Gastroesophageal sphincter (tissue), 4 donors: ENCODE results near the gene COX14. TPM values are rescaled to one million over a fixed set of nuclear protein-coding genes. Genes with fewer than 3 reads are reported as not detected.
A peak's percentile ranks its signal among the peaks of the same experiment; 100 is the strongest.
"Not testable (repeated sequence)": the region's sequence is repeated elsewhere in the genome, so short reads cannot be mapped to it uniquely, and the experiment has no call there.

ENCODE experiments used
- ATAC-seq: fragments of 150-250 bp; one replicate; pipeline ENCODE4 v1.9.1; 2016; ENCODE audit warnings: mild to moderate bottlenecking, moderate library complexity
- H3K27ac ChIP-seq, 4 donors: fragments of 200-600 bp; sonication (generic) in 3 of 4; 1 replicate in 3 of 4; 2 replicates in 1 of 4; pipeline ENCODE4 v1.5.1; 2016 to 2019
- H3K27me3 ChIP-seq: fragments of 200-600 bp; sonication (generic); one replicate; pipeline ENCODE4 v1.5.1; 2019
- H3K36me3 ChIP-seq, 2 donors: fragments of 200-600 bp; sonication (generic); one replicate each; pipeline ENCODE4 v1.5.1; 2019; ENCODE audit warnings: control low read depth in 1 of 2
- H3K4me1 ChIP-seq, 3 donors: fragments of 200-600 bp; sonication (generic); 1 replicate in 2 of 3; 2 replicates in 1 of 3; pipeline ENCODE4 v1.5.1; 2016 to 2019; ENCODE audit warnings: control low read depth in 2 of 3
- H3K4me3 ChIP-seq, 2 donors: fragments of 200-600 bp; sonication (generic); one replicate each; pipeline ENCODE4 v1.5.1; 2019; ENCODE audit warnings: mild to moderate bottlenecking in 1 of 2, moderate library complexity in 1 of 2
- H3K9me3 ChIP-seq, 3 donors: fragments of 200-600 bp; sonication (generic); one replicate each; pipeline ENCODE4 v1.5.1; 2017 to 2019; ENCODE audit warnings: control low read depth in 2 of 3
- EP300 ChIP-seq: sonication (generic); formaldehyde crosslinking; IDR thresholded peaks from one replicate; pipeline ENCODE4 v1.6.1; 2017; ENCODE audit warnings: antibody characterized with exemption, mild to moderate bottlenecking
- POLR2A ChIP-seq, 2 donors: fragments of 450-650 bp; IDR thresholded peaks; one replicate each; pipeline ENCODE4 v1.6.1; 2017; ENCODE audit warnings: antibody characterized with exemption in 2 of 2, mild to moderate bottlenecking in 2 of 2, moderate library complexity in 1 of 2
- POLR2AphosphoS5 ChIP-seq: sonication (generic); formaldehyde crosslinking; IDR thresholded peaks from one replicate; pipeline ENCODE4 v1.6.1; 2017; ENCODE audit warnings: antibody characterized with exemption
- WGBS, 2 donors: methylation state at CpG; one replicate each; pipeline ENCODE4 v1.1.5; 2018; ENCODE audit warnings: low coverage in 1 of 2; 5-methylcytosine and 5-hydroxymethylcytosine counted together
- total RNA-seq, 4 donors: library from RNA; depleted of rRNA; stranded (reverse); fragments of >200 nt; gene quantifications; one replicate each; pipeline ENCODE4 v1.1.0, GENCODE V29; 2016
- TF ChIP-seq, protein P1 (sequence below), 4 experiments: fragments of 200-600 bp in 2 of 4; fragments of 450-650 bp in 2 of 4; sonication (generic) in 1 of 4; IDR thresholded peaks; one replicate each; pipeline ENCODE4 v1.5.1; 2017 to 2019; ENCODE audit warnings: antibody characterized with exemption in 4 of 4, mild to moderate bottlenecking in 2 of 4, moderate library complexity in 2 of 4

Gene COX14
- total RNA-seq, 4 donors from 2014 or later = 66.1 to 111 (median 81.0) TPM

DNA sequence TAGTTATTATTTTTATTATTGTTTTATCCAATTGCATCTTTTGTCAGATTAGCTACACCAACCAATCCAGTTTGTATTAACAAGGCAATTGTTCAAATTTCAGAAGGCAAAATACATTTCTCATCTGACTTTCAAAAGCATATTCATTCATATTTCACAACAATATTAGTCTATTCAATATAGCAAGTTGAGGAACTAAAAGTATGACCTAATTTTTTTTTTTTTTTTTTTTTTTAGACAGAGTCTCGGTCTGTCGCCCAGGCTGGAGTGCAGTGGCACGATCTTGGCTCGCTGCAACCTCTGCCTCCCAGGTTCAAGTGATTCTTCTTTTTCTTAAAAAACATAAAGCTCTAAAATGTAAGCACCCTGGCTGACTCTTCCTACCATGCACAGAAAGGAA, 17.3 kb downstream of the COX14 start:
- ATAC-seq = no peak
- Histone ChIP-seq H3K36me3 (peaks cover 4 to 79% of the 10 kb centered on the region in 2 donors), H3K27me3 (no peaks in the 10 kb centered on the region), H3K27ac (no peak overlapping the region), H3K4me3 (no peak overlapping the region), H3K4me1 (peaks cover 0 to 27% (median 5%) of the 10 kb centered on the region in 3 donors), H3K9me3 (no peaks in the 10 kb centered on the region)
- WGBS, 2 donors = 62 to 79% methylated on average over 4 of the region's 4 CpGs
- TF ChIP-seq EP300 = no peak
- TF ChIP-seq POLR2A (IDR thresholded peaks at IDR 0.05) = no peak
- TF ChIP-seq POLR2AphosphoS5 = no peak

GRCh38 chr12:50132505-50133135, 20.6 kb downstream of the COX14 start:
- H3K4me3 ChIP-seq = no peak overlapping the region
- H3K27ac ChIP-seq = peak overlapping the region in 1 of 4 donors; percentile 2
- peaks cover 4 to 90% of the 10 kb centered on the region in 2 donors for H3K36me3 ChIP-seq
- ATAC-seq = no peak
- H3K4me1 ChIP-seq = peaks cover 0 to 27% (median 5%) of the 10 kb centered on the region in 3 donors
- TF ChIP-seq, protein P1, sequence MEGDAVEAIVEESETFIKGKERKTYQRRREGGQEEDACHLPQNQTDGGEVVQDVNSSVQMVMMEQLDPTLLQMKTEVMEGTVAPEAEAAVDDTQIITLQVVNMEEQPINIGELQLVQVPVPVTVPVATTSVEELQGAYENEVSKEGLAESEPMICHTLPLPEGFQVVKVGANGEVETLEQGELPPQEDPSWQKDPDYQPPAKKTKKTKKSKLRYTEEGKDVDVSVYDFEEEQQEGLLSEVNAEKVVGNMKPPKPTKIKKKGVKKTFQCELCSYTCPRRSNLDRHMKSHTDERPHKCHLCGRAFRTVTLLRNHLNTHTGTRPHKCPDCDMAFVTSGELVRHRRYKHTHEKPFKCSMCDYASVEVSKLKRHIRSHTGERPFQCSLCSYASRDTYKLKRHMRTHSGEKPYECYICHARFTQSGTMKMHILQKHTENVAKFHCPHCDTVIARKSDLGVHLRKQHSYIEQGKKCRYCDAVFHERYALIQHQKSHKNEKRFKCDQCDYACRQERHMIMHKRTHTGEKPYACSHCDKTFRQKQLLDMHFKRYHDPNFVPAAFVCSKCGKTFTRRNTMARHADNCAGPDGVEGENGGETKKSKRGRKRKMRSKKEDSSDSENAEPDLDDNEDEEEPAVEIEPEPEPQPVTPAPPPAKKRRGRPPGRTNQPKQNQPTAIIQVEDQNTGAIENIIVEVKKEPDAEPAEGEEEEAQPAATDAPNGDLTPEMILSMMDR (IDR thresholded peaks at IDR 0.05) = peak in 3 of 4 experiments; percentile 55 to 63 (median 58)
- TF ChIP-seq POLR2A (IDR thresholded peaks at IDR 0.05) (no peak), EP300 (no peak), POLR2AphosphoS5 (no peak)
- WGBS, 2 donors = 39 to 54% methylated on average over 2 of the region's 2 CpGs
- H3K9me3 ChIP-seq = no peaks in the 10 kb centered on the region
- H3K27me3 ChIP-seq = no peaks in the 10 kb centered on the region

GRCh38 chr12:50142993-50143392, 31.0 kb downstream of the COX14 start:
- peaks cover 0 to 48% of the 10 kb centered on the region in 2 donors for H3K36me3 ChIP-seq
- 90 to 96% methylated on average over 4 to 8 of the region's 8 CpGs for WGBS, 2 donors
- H3K4me3 ChIP-seq = no peak overlapping the region
- no peaks in the 10 kb centered on the region for H3K9me3 ChIP-seq
- no peaks in the 10 kb centered on the region for H3K27me3 ChIP-seq
- H3K4me1 ChIP-seq = no peaks in the 10 kb centered on the region
- ATAC-seq = no peak
- H3K27ac ChIP-seq = no peak overlapping the region
- no peak for TF ChIP-seq EP300
- TF ChIP-seq, protein P1 (IDR thresholded peaks at IDR 0.05) = no peak
- no peak for TF ChIP-seq POLR2AphosphoS5
- no peak for TF ChIP-seq POLR2A (IDR thresholded peaks at IDR 0.05)

DNA sequence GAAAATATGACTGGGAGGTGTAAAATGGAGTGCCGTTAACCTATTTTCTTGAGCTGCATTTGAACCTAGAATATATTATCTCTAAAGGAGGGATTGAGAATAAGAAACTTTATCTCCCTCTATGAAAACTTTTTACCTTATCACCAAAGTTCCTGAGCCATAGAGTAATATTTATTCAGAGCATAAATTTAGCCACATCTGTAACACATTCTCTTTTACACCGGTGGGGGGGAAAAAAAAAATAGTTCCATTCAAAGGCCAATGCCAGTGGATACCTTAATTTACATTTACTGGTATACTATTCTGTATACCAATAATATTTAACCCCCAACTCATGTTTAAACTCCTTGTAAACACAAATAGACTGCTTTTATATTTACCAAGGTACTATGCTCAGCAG, 33.4 kb downstream of the COX14 start:
- no peak for ATAC-seq

DNA sequence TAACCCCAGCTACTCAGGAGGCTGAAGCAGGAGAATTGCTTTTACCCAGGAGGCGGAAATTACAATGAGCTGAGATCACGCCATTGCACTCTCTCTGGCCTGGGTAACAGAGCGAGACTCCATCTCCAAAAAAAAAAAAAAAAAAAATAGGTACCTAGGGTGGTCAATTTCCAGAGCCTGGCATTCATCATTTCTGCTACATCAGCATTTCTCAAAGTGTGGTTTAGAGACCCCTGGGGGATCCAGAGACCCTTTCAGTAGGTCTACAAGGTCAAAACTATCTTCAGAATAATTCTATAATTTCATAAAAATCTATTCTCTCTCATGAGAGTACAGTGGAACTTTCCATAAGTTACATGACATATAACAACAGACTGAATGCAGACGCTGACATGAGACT, 35.2 kb downstream of the COX14 start:
- Histone ChIP-seq H3K36me3 (peaks cover 0 to 20% of the 10 kb centered on the region in 2 donors), H3K4me1 (peaks cover 0 to 11% (median 0%) of the 10 kb centered on the region in 3 donors), H3K27me3 (no peaks in the 10 kb centered on the region), H3K27ac (no peak overlapping the region), H3K9me3 (no peaks in the 10 kb centered on the region), H3K4me3 (no peak overlapping the region)
- WGBS, 2 donors = 57 to 100% methylated on average over 1 to 4 of the region's 4 CpGs
- no peak for TF ChIP-seq POLR2A (IDR thresholded peaks at IDR 0.05)
- no peak for TF ChIP-seq EP300
- no peak for ATAC-seq

More for the DNA sequence above, 33.4 kb downstream of the COX14 start:
- no peak for TF ChIP-seq POLR2AphosphoS5
- no peak for TF ChIP-seq POLR2A (IDR thresholded peaks at IDR 0.05)
- no peak for TF ChIP-seq EP300
- TF ChIP-seq, protein P1 (IDR thresholded peaks at IDR 0.05) = no peak
- H3K36me3 ChIP-seq = peaks cover 0 to 35% of the 10 kb centered on the region in 2 donors
- H3K4me3 ChIP-seq = no peak overlapping the region
- WGBS, 2 donors = 54 to 65% methylated on average over 2 of the region's 2 CpGs
- H3K27ac ChIP-seq = no peak overlapping the region
- peaks cover 0 to 6% (median 0%) of the 10 kb centered on the region in 3 donors for H3K4me1 ChIP-seq
- no peaks in the 10 kb centered on the region for H3K9me3 ChIP-seq
- H3K27me3 ChIP-seq = no peaks in the 10 kb centered on the region

DNA sequence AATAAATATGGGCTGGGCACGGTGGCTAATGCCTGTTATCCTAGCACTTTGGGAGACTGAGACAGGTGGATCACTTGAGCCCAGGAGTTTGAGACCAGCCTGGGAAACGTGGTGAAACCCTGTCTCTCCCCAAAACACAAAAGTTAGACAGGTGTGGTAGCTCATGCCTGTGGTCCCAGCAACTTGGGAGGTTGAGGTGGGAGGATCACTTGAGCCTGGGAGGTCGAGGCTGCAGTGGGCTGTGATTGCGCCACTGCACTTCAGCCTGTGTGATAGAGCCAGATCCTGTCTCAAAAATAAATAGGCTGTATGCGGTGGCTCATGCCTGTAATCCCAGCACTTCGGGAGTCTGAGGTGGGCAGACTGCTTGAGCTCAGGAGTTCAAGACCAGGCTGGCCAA, 36.0 kb downstream of the COX14 start:
- H3K9me3 ChIP-seq, H3K27ac ChIP-seq, H3K4me3 ChIP-seq, H3K27me3 ChIP-seq, ATAC-seq: not testable (repeated sequence)
- 100% methylated on average over 3 of the region's 6 CpGs; no CpG with 5 or more reads in 1 of the 2 donors for WGBS, 2 donors
- Histone ChIP-seq H3K4me1 (peaks cover 0 to 11% (median 0%) of the 10 kb centered on the region in 3 donors), H3K36me3 (peaks cover 0 to 12% of the 10 kb centered on the region in 2 donors)
